HG03565 (cell line): Measurements from ENCODE around the gene IGF2.
"Not testable (repeated sequence)": the region's sequence is repeated elsewhere in the genome, so short reads cannot be mapped to it uniquely, and the experiment has no call there.

Source experiments
- ATAC-seq: cut with Tn5 transposase; IDR thresholded peaks from one replicate; pipeline ENCODE4 v1.9.1; 2021; ENCODE audit warnings: mild to moderate bottlenecking, moderate library complexity; ENCODE audit not compliant: unreplicated experiment

Gene IGF2, protein sequence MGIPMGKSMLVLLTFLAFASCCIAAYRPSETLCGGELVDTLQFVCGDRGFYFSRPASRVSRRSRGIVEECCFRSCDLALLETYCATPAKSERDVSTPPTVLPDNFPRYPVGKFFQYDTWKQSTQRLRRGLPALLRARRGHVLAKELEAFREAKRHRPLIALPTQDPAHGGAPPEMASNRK

DNA sequence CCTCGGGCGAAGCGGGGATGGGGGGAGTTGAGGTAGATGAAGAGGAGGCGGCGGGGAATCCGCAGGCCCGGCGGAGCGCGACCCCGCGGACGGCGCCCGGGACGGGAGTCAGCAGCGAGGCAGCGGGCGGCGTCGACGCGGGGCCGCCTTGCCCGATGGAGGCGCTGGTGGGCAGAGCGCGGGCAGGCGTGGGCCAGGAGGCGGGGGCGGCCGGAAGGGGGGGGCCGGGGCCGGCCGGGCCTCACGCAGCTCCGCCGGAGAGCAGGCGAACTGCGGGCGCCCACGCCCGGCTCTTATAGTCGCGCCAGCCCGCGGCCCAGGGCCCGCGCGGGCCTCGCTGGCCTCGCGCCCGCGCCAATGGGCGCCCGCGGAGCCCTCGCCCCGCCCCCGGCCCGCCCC lies at the start of gene IGF2:
IGF2 (minus strand) TSS at position 267 of the 399 bp plus-strand sequence. CDS start 3,866 bp downstream, outside the sequence.
- no peak for ATAC-seq

DNA sequence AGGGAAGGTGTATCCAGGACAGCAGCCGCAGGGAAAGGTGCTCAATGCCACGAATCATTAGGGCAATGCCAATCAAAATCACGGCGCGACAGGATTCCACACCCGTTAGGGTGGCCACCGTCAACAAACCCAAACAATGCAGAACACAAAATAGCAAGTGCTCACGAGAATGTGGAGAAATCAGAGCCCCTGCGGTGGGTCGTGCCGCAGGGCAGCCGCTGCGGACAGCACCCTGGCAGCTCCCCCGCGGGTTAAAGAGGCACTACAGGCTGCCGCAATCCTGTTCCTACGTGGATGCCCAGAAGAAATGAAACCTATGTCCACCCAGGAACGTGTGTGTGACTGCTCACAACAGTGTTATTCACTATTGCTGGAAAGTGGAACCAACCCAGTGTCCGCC lies 49.6 kb upstream of the IGF2 start:
- ATAC-seq: no peak

DNA sequence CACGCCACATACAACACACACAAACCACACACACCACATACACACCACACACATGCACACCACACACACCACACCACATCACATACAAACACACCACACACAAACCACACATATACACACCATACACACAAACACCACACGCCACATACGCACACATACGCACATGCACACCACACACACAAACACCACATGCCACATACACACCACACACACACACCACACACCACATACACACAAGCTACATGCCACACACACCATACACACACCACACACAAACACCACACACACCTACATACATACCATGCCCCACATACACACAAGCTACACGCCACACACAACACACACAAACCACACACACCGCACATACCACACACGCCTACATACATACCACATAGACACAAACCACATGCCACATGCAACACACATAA lies 48.1 kb upstream of the IGF2 start:
- no peak for ATAC-seq

DNA sequence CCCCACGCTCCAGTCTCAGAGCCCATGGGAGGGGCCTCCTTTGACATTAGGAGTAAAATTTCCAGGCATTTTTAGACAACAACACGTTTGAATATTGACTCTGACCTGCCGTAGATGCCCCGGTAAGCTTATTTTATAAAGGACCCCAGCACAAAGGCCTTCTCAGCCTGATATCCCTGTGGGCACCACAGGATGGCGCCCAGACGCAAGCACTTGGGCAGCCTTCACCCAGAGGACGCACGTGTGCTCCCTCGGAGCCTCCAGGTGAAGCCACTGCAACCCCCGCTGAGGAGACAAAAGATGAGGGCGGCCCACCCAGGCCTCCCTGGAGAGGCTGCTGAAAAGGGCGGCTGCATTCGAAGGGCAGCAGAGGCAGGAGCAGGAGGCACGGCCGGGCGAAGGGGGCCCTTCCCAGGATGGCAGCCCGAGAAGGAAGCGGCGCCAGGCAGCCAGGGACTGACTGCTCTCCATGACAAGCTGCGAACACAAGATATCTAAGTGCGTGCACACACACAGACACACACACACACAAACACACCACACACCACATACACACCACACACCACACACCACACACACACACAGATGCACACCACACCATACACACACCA lies 47.6 kb upstream of the IGF2 start:
- ATAC-seq: no peak

DNA sequence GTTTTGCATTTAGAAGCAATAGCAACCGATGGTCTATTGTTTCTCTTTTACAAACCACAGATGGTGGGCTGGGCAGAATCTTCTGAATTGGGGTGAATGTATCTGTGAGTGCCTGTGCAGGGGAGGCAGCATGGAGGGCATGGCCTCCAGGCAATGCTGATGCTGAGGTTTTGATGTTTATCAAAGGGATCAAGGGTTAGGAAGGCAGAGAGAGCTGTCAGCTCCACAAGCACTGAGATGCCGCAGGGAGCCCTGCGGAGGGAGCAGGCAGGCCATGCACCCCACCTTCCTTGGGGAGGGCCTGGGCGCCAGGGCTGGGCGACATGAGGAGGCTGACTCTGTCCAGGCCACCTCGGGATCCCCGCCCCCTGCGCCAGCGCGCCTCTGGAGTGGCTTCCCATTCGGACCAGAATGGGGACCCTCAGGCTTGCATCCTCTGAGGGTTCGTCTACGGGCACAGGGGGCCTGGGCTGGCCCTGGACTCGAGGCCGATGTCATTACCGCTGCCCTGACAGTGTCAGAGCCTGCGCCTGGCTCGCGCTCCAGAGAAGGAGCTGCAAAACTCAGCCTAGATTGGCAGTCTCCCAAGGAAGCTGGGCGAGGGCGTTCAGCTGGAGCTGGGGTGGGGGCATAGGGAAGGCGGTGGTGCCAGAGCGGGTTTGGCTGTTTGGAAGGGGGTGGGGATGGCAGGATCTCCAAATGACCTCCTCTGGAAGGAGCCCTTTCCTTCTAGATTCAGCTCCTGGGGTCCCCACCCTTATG lies 46.3 kb upstream of the IGF2 start:
- ATAC-seq: no peak

DNA sequence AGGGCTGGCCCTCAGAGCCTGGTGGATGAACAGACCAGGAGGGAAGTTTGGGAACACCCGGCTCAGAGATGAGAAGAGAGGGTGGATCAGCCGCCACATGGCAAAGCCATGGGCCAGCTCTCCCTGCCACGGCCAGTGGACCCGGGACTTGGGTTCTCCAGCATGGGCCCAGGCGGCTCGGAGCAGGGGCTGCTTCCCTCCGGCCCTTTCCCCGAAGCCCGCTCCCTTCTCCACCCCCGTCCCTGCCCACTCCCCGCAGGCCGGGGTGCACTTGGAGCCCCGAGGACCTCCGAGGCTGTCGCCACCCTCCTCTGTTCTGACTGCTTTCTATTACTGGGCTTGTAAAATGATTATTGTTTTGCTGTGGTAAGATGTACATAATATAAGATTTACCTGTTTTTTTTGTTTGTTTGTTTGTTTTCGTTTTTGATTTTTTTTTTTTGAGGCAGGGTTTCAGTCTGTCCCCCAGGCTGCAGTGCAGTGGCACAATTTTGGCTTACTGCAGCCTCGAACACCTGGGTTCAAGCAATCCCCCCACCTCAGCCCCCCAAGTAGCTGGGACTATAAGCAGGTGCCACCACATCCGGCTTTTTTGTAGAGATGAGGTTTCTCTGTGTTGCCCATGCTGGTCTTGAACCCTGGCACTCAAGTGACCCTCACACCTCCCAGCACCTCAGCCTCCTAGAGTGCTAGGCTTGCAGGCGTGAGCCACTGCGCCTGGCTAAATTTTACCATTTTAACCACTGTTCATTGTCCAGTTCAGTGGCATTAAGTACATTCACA lies 43.7 kb upstream of the IGF2 start:
- ATAC-seq: no peak

DNA sequence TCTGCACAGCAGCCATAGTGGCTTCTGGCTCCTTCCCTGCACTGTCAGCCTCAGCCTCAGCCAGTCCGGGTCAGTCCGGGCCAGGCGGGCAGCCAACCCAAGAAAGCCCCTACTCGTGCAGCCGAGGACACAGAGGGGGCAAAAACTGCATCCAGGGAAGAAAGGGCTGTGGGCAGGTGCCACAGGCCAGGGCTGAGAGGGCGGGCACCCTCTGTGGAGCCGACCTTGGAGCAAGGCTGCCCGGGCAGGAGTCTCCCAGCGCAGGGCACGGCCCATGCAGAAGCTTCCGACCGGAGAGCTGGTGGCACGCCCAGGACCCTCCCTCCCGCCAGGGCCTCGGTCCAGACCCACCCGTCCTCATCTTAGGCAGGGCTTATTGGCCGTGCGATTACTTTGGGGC lies 42.9 kb upstream of the IGF2 start:
- no peak for ATAC-seq

DNA sequence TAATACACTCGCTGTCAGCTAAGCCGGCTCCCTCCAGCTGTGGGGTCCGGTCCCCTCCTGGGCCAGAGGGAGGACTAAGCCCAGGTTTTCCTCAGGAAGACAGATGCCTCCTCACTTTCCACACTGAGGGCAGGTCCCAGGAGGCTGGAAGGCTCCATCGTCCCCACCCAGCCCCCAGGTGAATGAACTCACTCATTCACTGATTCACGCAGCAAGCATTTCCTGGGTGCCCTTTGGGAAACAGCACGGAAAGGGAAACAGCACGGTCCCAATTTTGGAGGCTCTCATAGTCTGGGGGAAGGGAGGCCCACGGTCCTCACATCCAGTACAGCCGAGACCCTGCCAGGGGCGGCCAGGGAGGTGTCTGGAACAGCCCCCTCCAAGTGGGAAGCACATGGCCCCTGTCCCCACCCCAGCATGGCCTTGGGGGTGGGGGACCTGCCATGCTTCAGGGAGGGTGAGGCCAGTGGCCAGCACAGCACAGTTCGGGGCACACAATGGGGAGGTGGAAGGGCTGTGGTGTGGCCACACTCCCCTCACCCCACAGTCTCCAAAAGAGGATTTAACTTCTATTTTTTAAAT lies 41.7 kb upstream of the IGF2 start:
- no peak for ATAC-seq

DNA sequence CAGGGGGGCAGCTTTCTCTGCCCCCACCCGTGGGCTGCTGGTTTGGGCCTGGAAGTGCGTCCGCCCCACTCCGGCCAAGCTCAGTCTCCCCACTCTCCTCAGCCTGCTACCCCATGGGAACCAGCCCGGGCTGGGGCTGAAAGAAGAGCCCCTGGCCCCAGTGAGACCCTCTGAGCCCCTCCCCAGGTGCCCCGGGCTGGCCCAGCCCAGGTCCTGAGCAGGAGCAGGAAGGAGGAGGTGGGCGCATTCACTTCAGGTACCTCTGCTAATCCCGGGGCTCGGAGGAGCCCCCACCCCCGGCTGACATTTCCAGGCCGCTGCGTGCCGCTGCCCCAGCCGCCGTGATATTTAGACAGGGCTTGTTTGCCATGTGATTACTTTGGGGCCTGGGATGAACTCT lies 41.2 kb upstream of the IGF2 start:
- ATAC-seq: no peak

DNA sequence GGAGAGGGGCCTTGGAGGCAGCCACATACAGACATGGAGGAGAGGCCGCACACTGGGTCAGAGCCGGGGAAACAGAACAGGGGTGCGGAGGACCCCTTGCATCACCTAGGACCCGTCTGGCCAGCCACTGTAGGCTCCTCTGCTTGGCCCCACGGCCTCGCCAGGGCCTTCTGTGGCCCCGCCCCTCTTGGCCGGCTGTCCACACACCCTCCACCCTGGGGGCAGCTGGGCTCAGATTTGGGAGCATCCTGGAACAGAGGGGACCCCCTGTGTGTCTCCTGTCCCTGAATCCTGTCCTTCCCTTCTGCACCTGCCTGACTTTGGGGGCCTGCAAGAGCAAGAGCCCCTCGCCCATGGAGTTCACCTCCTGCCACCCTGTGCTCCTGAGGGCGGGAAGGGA lies 40.3 kb upstream of the IGF2 start:
- ATAC-seq: no peak

DNA sequence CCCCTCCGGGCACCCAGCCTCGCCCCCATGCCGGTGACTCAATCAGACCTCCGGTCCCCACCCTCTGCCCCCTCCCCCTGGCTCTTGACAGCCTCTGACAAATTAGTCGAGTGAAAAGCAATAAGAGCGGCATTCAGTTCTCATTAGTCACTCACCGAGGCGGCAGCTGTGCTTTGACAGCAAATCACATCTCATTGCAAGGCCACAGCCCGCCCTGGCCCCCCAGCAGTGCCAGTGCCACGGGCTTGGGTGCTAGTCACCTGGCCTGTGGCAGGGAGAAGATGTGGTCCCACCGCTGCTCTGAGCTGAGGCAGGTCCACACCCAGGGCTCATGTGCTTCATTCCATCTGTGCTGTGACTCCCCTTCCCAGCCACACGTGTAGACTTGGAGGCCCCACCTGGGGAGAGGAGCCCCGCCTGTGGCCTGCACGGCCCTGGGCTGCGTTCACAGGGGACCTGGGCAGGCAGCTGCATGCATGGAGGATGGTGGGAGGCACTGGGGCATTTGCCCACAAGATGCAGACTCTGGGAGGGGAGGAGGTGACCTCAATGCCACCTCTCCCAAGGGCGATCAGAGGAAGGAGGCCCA lies 39.8 kb upstream of the IGF2 start:
- ATAC-seq: no peak

DNA sequence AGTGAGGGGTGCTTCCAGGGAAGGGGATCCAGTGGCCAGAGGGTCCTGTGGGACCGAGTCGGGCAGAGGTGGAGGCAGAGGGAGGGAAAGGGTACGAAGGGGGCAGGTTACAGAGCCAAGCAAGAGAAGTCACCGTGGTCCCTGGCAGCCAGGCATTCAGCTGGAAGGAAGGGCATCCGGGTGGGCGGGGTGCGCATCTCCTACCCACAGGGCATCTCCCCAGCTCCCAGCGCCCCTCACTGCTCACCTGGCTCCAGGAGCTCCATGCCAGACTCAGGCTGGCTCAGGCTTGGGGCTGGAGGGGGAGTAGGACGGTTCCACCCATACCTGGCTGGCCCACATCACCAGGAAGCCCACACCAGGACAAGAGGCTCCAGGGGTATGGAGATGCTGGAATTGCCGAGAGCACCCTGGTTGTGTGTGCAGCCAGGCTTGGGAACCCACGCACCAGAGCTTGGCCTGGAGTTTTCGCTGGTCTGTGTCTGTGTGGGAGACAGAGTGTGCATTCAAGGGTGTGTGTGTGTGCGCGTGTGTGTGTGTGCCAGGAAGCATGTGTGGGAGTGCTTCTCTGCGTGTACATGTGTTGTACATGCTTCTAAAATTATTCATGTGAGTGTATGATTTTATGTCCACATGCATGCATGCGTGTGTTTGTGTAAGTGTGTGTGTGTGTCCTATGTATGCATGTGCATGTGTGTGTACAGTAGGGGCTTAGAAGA lies 39.0 kb upstream of the IGF2 start:
- ATAC-seq: not testable (repeated sequence)

DNA sequence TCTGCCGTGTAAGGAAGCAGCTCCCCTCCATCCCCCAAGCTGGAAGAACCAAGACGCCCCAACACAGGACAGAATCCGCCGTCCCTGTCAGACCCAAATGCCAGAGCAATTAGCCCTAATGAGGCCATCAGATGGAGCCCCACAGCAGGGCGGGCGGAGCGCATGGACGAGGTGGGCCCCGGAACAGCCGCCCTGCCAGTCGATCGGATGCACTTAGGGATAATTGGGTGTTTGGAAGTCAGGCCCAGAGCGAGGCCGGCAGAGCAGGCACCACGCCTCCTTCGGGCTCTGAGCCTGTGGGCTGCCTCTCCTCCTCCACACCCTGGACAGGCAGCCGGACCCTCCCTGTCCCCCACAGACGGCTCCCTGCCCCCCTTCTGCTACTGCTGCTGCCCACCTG lies 37.9 kb upstream of the IGF2 start:
- ATAC-seq: no peak

DNA sequence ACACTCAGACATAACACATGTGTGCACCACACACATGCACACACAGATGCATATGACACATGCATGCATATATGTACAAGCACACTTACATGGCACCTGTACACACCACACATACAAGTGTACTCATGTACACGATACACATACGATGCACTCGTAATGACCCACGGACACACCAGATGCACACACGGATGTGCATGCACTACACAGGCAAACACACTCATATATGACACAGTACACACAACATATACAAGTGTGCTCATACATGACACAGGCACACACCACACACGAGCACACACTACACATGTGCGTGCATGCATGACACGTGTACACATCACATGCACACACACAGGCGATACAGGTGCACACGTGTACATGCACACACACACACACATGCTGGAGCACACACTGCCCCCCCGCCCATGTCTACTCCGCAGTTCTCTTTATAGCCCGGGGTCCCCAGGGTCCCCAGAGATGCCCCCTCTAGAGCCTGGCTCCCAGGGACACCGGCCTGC lies 37.3 kb upstream of the IGF2 start:
- ATAC-seq: no peak

DNA sequence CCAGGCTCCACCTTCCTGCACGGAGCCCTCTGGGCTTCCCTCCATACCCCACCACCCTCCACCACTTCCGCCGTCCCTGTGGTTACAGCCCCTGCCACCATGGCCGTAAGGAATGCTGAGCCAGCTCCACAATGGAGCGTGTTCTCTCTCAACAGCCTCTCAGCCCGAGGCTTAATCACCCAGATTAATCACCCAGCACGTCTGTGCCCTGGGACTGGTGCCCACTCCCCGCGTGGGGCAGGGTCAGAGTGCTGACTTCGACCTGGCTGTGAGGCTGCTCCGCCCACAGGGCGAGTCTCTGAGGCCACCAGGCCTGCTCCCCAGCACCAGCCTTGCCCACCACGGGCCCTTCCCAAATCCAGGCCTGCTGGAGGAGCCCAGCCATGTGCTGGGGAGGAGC lies 36.5 kb upstream of the IGF2 start:
- ATAC-seq: no peak

DNA sequence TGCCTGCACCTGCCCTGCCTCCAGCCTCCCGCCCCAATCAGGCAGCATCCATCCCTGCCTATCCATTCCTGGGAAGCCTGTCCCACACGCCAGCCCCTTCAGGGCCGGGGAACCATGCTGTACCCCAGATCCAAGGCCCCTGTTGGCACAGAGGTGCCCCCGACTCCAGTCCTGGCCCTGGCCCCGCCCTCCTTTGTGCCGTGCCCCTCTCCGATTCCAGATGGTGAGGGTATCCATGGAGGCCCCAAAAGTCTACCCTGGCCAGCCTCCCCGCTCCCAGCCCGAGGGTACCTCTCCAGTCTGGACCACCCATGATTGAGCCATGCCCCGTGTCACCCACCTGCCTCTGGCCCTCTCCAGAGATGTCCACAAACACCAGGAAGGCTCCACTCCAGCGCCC lies 35.2 kb upstream of the IGF2 start:
- ATAC-seq: no peak

DNA sequence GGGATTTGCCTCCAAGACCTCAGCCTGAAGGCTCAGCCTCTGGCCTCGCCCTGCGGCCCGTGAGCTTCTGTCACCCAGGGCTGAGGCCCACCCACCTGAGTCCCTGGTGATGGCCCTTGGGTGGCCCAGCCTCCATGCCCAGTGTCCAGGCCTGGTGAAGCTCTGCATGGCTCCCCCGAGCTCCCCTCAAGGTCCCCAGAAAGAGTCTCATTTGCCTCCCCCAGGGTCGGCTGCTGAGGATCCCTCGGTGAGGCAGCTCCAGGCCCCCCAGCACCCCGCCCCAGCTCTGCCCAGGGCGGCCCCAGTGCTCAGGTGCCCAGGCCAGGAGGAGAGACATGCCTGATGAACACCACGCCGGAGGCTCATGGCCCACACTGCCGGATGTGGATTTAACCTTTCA lies 34.6 kb upstream of the IGF2 start:
- ATAC-seq: no peak

DNA sequence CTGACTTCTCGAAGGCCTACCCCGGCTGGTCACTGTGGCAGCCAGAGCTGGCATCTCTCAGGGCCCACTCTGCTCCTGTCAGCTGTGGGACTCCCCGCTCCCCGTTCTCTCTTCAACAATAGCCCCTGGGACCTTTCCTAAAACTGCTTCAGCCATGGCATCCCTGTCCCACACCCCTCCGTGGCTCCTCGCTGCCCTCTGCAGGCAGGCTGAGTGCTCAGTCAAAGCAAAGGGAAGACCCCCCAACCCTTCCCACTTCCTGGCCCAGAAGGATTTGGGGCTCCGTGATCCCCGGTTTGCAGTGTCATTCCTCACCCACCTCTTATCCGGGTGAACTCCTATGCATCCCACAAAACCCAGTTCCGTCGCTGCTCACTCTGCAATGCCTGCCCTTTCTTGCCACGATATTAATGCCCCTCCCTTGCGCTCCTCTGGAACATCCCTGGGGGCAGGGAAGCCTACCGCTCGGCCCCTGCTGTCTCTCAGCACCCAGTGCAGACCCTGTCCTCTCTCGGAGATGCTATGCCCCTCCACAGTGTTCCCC lies 34.0 kb upstream of the IGF2 start:
- no peak for ATAC-seq

DNA sequence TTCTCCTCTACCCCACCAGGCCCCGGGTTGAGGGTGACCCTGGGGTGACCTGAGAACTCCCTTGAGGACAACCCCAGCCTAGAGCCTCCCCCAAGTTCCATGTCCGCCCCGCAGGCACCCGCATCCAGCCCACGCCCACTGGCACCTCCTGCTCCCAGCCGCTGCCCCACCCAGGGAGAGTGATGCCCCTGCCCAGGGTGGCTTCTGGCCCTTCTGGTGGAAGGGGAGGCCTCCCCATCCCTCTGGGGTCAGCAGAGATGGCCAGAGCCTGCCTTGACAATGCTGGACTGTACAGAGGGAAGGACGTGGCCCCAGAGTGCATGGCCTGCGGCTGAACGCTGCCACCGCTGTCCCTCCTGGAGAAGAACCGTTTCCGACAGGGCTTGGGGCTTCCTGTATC lies 33.5 kb upstream of the IGF2 start:
- ATAC-seq: no peak

DNA sequence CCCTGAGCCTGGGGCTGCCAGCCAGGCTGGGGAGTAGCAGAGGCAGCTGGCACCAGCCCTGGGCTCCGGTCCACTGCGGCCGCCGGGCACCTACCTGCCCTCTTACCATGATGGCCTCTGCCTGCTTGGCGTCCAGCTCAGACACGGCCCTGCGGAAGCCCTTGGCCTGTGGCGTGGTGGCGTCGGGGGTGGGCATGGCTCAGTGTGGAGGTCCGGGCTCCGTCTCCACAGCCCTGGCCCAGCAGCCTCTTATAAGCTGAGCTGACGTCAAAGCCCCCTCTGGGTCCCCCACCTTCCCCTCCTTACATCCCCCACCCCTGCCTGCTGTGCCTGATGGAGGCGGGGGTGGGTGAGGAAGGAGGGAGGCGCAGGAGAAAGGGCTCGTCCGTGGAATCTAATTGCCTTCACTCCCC lies 32.4 kb upstream of the IGF2 start, which contains the start of gene TH:
TH (minus strand) TSS at position 225 of the 413 bp plus-strand sequence; CDS start at position 196, 29 bp downstream.
- no peak for ATAC-seq
